Liver (tissue), 9 donors: Measurements from ENCODE around the gene LDLRAD4. TPM values are rescaled to one million over a fixed set of nuclear protein-coding genes. Genes with fewer than 3 reads are reported as not detected.
A peak's percentile ranks its signal among the peaks of the same experiment; 100 is the strongest.

Source experiments
- DNase-seq: peaks from one replicate; pipeline ENCODE4 v3.0.0-alpha.2; 2017; ENCODE audit warnings: low spot score
- H3K27ac ChIP-seq, 2 donors: one replicate each; pipeline ENCODE4 v1.7.0; 2013; ENCODE audit warnings: inconsistent platforms in 2 of 2, low read length in 2 of 2, control low read depth in 1 of 2, low read depth in 1 of 2, mild to moderate bottlenecking in 1 of 2
- H3K27me3 ChIP-seq, 4 donors: one replicate each; pipeline versions ENCODE4 v1.6.1 to v1.7.0; 2013; ENCODE audit warnings: low read length in 3 of 4, inconsistent platforms in 1 of 4, mild to moderate bottlenecking in 1 of 4, moderate library complexity in 1 of 4; ENCODE audit not compliant: control insufficient read depth in 4 of 4, insufficient read depth in 4 of 4
- H3K36me3 ChIP-seq, 4 donors: one replicate each; pipeline versions ENCODE4 v1.6.1 to v1.7.0; 2013; ENCODE audit warnings: low read length in 3 of 4, mild to moderate bottlenecking in 3 of 4, low read depth in 1 of 4, moderate library complexity in 1 of 4; ENCODE audit not compliant: control insufficient read depth in 4 of 4, insufficient read depth in 3 of 4
- H3K4me1 ChIP-seq, 4 donors: one replicate each; pipeline versions ENCODE4 v1.6.1 to v1.7.0; 2013; ENCODE audit warnings: low read length in 3 of 4, mild to moderate bottlenecking in 3 of 4, moderate library complexity in 1 of 4; ENCODE audit not compliant: control insufficient read depth in 4 of 4, insufficient read depth in 4 of 4
- H3K4me3 ChIP-seq, 3 donors: one replicate each; pipeline versions ENCODE4 v1.6.1 to v1.7.0; 2013; ENCODE audit warnings: low read length in 3 of 3, control low read depth in 1 of 3, low read depth in 1 of 3, mild to moderate bottlenecking in 1 of 3
- H3K9ac ChIP-seq, 2 donors: one replicate each; pipeline ENCODE4 v1.7.0; 2013; ENCODE audit warnings: low read length in 2 of 2, mild to moderate bottlenecking in 2 of 2, moderate library complexity in 2 of 2, control low read depth in 1 of 2, low read depth in 1 of 2
- H3K9me3 ChIP-seq, 4 donors: one replicate each; pipeline versions ENCODE4 v1.6.1 to v1.7.0; 2013; ENCODE audit warnings: low read length in 3 of 4; ENCODE audit not compliant: control insufficient read depth in 4 of 4
- EGR1 ChIP-seq, 2 donors: IDR thresholded peaks; 2 replicates each; pipeline ENCODE4 v1.6.1; 2016 to 2018; ENCODE audit warnings: antibody characterized with exemption in 2 of 2, low read depth in 2 of 2
- FOXA1 ChIP-seq: IDR thresholded peaks from 2 replicates; pipeline ENCODE4 v1.6.1; 2016; ENCODE audit warnings: antibody characterized with exemption
- FOXA2 ChIP-seq: IDR thresholded peaks from 2 replicates; pipeline ENCODE4 v1.6.1; 2016; ENCODE audit warnings: antibody characterized with exemption
- GABPA ChIP-seq, 2 donors: IDR thresholded peaks in 1 of 2; conservative IDR thresholded peaks in 1 of 2; 2 replicates each; pipeline ENCODE4 v1.6.1; 2016; ENCODE audit warnings: antibody characterized with exemption in 2 of 2, mild to moderate bottlenecking in 1 of 2, moderate library complexity in 1 of 2
- HNF4A ChIP-seq, 2 donors: conservative IDR thresholded peaks; 2 replicates each; pipeline ENCODE4 v1.6.1; 2016; ENCODE audit warnings: antibody characterized with exemption in 2 of 2, mild to moderate bottlenecking in 2 of 2
- HNF4G ChIP-seq: IDR thresholded peaks from 2 replicates; pipeline ENCODE4 v1.6.1; 2016; ENCODE audit warnings: antibody characterized with exemption
- JUND ChIP-seq, 2 donors: IDR thresholded peaks; 2 replicates each; pipeline ENCODE4 v1.6.1; 2016; ENCODE audit warnings: antibody characterized with exemption in 2 of 2
- NR2F2 ChIP-seq: IDR thresholded peaks from 2 replicates; pipeline ENCODE4 v1.6.1; 2016; ENCODE audit warnings: antibody characterized with exemption
- RAD21 ChIP-seq, 2 donors: IDR thresholded peaks; 2 replicates each; pipeline ENCODE4 v1.6.1; 2016; ENCODE audit warnings: antibody characterized with exemption in 2 of 2, mild to moderate bottlenecking in 2 of 2
- RXRA ChIP-seq, 2 donors: IDR thresholded peaks; 2 replicates each; pipeline ENCODE4 v1.6.1; 2017 to 2018; ENCODE audit warnings: antibody characterized with exemption in 2 of 2, mild to moderate bottlenecking in 1 of 2
- SP1 ChIP-seq: IDR thresholded peaks from 2 replicates; pipeline ENCODE4 v1.6.1; 2018; ENCODE audit warnings: antibody characterized with exemption, mild to moderate bottlenecking
- TAF1 ChIP-seq: conservative IDR thresholded peaks from 2 replicates; pipeline ENCODE4 v1.6.1; 2016; ENCODE audit warnings: antibody characterized with exemption, mild to moderate bottlenecking
- YY1 ChIP-seq: IDR thresholded peaks from 2 replicates; pipeline ENCODE4 v1.6.1; 2016; ENCODE audit warnings: antibody characterized with exemption, mild to moderate bottlenecking
- WGBS: extraction: QIAGEN DNeasy Blood & Tissue Kit; methylation state at CpG from one replicate; pipeline ENCODE4 v1.1.7; 2013; 5-methylcytosine and 5-hydroxymethylcytosine counted together
- polyA plus RNA-seq, 2 donors: library from polyadenylated mRNA; stranded (reverse) in 1 of 2; unstranded in 1 of 2; fragments of 200-250 nt in 1 of 2; fragments of >200 nt in 1 of 2; fragmentation: Nextera tagmentation in 1 of 2; extraction: Ambion mirVana in 1 of 2; gene quantifications; one replicate each; pipeline versions ENCODE4 v1.2.1 to v1.2.3, GENCODE V29; 2013 to 2015
- total RNA-seq, 2 donors: library from RNA; depleted of rRNA; stranded (reverse); fragments of >200 nt; gene quantifications; one replicate each; pipeline ENCODE4 v1.2.3, GENCODE V29; 2014
- TF ChIP-seq, protein P1 (sequence below): IDR thresholded peaks from 2 replicates; pipeline ENCODE4 v1.6.1; 2016; ENCODE audit warnings: antibody characterized with exemption, mild to moderate bottlenecking
- TF ChIP-seq, protein P2 (sequence below): IDR thresholded peaks from 2 replicates; pipeline ENCODE4 v1.6.1; 2016; ENCODE audit warnings: antibody characterized with exemption
- TF ChIP-seq, protein P3 (sequence below): IDR thresholded peaks from 2 replicates; pipeline ENCODE4 v1.6.1; 2016; ENCODE audit warnings: antibody characterized with exemption
- TF ChIP-seq, protein P4 (sequence below): IDR thresholded peaks from 2 replicates; pipeline ENCODE4 v1.6.1; 2016; ENCODE audit warnings: antibody characterized with exemption
- TF ChIP-seq, protein P5 (sequence below): fragments of 150-350 bp; IDR thresholded peaks from 2 replicates; pipeline ENCODE4 v1.5.1; 2017; ENCODE audit warnings: improper control_type of control experiment, low read depth, low read length; ENCODE audit not compliant: missing input control
- donor health status: healthy.
- donor health status: healthy.
- donor health status: healthy.
- donor health status: healthy.
- donor health status: healthy.

LDLRAD4 gene
- total and polyA plus RNA-seq, 4 donors, result 4.8 to 41.7 (median 12.7) TPM

DNA sequence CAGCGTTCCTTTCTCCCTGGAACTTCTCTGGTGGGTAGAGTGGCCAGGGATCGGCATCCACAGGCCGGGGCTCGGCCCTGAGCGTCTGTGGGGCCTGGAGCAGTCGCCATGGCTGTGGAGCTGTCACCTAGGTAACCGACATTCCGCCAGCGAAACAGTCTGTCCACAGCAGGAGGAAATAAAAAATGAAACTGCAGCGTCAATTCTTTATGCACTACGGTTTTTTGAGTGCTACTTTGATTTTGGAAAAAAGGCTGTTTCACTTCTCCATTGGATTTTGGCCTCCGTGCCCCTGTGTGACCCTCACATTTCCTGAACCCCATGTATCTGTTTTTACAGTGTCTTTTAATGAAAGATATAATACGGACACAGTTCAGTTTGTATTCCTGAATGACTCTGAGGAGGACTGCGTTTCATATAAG lies 163.4 kb downstream of the LDLRAD4 start:
- Histone ChIP-seq H3K4me1 (peaks cover 2 to 22% (median 7%) of the 10 kb centered on the region in 4 donors), H3K27me3 (no peaks in the 10 kb centered on the region), H3K36me3 (peaks cover 0 to 2% (median 0%) of the 10 kb centered on the region in 4 donors), H3K4me3 (no peak overlapping the region), H3K27ac (peak overlapping the region; percentile 39 to 66), H3K9ac (no peak overlapping the region), H3K9me3 (no peaks in the 10 kb centered on the region)
- WGBS, result 51% methylated on average over 14 of the region's 14 CpGs
- DNase-seq, result no peak
- TF ChIP-seq FOXA2, result no peak
- peak; percentile 10 to 17 for TF ChIP-seq RAD21 (IDR thresholded peaks at IDR 0.05)
- peak; percentile 43 for TF ChIP-seq NR2F2
- TF ChIP-seq GABPA (IDR thresholded peaks at IDR 0.05 in 1 of 2, conservative IDR thresholded peaks at IDR 0.05 in 1 of 2), result no peak
- TF ChIP-seq YY1, result peak; percentile 15

DNA sequence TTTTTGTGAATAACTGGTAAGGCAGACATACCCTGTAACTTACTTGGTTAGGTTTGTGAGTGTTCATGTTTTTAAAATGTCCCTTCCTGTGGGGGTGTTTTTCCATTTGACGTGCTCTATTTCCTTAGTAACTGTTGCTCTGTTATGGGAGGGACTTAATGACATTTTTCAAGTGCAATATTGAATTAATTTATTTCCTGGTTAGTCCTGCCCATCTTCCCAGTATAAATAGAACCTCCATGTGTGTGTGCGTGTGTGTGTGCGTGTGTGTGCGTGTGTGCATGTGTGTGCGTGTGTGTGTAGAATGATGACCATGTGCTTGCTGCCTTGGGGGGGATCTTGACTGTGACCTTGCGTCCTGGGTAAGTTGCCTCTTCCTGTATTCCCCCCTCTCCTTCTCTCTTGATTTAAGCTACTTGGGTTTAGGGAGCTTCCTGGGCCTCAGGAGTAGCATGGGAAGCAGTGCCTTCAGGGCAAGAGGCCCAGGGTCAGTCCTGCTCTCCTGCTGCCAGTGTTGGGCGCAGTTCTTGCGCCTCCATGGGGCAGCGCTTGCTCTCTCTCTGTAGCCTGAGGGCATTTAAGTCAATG lies 163.9 kb downstream of the LDLRAD4 start:
- H3K27me3 ChIP-seq, result no peaks in the 10 kb centered on the region
- H3K9me3 ChIP-seq, result no peaks in the 10 kb centered on the region
- no peak overlapping the region for H3K9ac ChIP-seq
- H3K4me1 ChIP-seq, result peaks cover 2 to 22% (median 7%) of the 10 kb centered on the region in 4 donors
- peaks cover 0 to 2% (median under 1%) of the 10 kb centered on the region in 4 donors for H3K36me3 ChIP-seq
- 74% methylated on average over 9 of the region's 9 CpGs for WGBS
- peak overlapping the region; percentile 39 to 66 for H3K27ac ChIP-seq
- TF ChIP-seq HNF4A (conservative IDR thresholded peaks at IDR 0.05) (peak in 1 of 2 donors; percentile 12), RAD21 (IDR thresholded peaks at IDR 0.05) (peak in 1 of 2 donors; percentile 74), HNF4G (no peak), FOXA1 (no peak), TAF1 (no peak), RXRA (IDR thresholded peaks at IDR 0.05) (peak; percentile 41 to 86), NR2F2 (peak; percentile 27), SP1 (no peak), YY1 (no peak), EGR1 (IDR thresholded peaks at IDR 0.05; ENCODE audit: low read depth in 2 of 2) (no peak), JUND (IDR thresholded peaks at IDR 0.05) (no peak), GABPA (IDR thresholded peaks at IDR 0.05 in 1 of 2, conservative IDR thresholded peaks at IDR 0.05 in 1 of 2) (no peak), FOXA2 (no peak)
- TF ChIP-seq, protein P1, sequence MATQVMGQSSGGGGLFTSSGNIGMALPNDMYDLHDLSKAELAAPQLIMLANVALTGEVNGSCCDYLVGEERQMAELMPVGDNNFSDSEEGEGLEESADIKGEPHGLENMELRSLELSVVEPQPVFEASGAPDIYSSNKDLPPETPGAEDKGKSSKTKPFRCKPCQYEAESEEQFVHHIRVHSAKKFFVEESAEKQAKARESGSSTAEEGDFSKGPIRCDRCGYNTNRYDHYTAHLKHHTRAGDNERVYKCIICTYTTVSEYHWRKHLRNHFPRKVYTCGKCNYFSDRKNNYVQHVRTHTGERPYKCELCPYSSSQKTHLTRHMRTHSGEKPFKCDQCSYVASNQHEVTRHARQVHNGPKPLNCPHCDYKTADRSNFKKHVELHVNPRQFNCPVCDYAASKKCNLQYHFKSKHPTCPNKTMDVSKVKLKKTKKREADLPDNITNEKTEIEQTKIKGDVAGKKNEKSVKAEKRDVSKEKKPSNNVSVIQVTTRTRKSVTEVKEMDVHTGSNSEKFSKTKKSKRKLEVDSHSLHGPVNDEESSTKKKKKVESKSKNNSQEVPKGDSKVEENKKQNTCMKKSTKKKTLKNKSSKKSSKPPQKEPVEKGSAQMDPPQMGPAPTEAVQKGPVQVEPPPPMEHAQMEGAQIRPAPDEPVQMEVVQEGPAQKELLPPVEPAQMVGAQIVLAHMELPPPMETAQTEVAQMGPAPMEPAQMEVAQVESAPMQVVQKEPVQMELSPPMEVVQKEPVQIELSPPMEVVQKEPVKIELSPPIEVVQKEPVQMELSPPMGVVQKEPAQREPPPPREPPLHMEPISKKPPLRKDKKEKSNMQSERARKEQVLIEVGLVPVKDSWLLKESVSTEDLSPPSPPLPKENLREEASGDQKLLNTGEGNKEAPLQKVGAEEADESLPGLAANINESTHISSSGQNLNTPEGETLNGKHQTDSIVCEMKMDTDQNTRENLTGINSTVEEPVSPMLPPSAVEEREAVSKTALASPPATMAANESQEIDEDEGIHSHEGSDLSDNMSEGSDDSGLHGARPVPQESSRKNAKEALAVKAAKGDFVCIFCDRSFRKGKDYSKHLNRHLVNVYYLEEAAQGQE, result no peak
- TF ChIP-seq, protein P2, sequence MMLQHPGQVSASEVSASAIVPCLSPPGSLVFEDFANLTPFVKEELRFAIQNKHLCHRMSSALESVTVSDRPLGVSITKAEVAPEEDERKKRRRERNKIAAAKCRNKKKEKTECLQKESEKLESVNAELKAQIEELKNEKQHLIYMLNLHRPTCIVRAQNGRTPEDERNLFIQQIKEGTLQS, result no peak
- TF ChIP-seq, protein P3, sequence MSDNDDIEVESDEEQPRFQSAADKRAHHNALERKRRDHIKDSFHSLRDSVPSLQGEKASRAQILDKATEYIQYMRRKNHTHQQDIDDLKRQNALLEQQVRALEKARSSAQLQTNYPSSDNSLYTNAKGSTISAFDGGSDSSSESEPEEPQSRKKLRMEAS, result no peak
- TF ChIP-seq, protein P4, sequence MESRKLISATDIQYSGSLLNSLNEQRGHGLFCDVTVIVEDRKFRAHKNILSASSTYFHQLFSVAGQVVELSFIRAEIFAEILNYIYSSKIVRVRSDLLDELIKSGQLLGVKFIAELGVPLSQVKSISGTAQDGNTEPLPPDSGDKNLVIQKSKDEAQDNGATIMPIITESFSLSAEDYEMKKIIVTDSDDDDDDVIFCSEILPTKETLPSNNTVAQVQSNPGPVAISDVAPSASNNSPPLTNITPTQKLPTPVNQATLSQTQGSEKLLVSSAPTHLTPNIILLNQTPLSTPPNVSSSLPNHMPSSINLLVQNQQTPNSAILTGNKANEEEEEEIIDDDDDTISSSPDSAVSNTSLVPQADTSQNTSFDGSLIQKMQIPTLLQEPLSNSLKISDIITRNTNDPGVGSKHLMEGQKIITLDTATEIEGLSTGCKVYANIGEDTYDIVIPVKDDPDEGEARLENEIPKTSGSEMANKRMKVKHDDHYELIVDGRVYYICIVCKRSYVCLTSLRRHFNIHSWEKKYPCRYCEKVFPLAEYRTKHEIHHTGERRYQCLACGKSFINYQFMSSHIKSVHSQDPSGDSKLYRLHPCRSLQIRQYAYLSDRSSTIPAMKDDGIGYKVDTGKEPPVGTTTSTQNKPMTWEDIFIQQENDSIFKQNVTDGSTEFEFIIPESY, result no peak
- TF ChIP-seq, protein P5, sequence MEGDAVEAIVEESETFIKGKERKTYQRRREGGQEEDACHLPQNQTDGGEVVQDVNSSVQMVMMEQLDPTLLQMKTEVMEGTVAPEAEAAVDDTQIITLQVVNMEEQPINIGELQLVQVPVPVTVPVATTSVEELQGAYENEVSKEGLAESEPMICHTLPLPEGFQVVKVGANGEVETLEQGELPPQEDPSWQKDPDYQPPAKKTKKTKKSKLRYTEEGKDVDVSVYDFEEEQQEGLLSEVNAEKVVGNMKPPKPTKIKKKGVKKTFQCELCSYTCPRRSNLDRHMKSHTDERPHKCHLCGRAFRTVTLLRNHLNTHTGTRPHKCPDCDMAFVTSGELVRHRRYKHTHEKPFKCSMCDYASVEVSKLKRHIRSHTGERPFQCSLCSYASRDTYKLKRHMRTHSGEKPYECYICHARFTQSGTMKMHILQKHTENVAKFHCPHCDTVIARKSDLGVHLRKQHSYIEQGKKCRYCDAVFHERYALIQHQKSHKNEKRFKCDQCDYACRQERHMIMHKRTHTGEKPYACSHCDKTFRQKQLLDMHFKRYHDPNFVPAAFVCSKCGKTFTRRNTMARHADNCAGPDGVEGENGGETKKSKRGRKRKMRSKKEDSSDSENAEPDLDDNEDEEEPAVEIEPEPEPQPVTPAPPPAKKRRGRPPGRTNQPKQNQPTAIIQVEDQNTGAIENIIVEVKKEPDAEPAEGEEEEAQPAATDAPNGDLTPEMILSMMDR, result no peak
- no peak overlapping the region for H3K4me3 ChIP-seq
- no peak for DNase-seq
